GM18867 (cell line): ENCODE measurements around the gene MGLL.
A peak's percentile ranks its signal among the peaks of the same experiment; 100 is the strongest.

Experiments
- ATAC-seq: cut with Tn5 transposase; IDR thresholded peaks from one replicate; pipeline ENCODE4 v1.9.1; 2021; ENCODE audit warnings: mild to moderate bottlenecking, moderate library complexity; ENCODE audit not compliant: unreplicated experiment

Gene MGLL

DNA sequence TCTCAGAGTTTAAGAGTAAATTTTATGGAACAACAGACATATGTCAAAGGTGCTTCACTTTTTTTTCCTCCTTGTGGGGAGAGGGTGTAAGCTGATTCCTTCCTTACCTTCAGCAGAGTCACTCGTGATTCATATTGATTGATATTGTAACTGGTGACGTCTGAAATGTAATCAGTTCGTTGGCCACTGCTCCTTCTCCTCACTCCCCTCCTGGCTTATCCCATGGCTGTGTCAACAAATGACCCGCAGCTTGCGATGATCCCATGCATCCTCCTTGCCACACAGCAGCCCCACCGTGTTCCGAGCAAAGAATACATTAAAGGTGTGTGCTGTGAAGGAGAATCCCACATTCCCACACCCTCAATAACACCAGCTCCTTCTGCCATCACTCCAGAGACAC lies 7.3 kb downstream of the MGLL start:
- no peak for ATAC-seq

DNA sequence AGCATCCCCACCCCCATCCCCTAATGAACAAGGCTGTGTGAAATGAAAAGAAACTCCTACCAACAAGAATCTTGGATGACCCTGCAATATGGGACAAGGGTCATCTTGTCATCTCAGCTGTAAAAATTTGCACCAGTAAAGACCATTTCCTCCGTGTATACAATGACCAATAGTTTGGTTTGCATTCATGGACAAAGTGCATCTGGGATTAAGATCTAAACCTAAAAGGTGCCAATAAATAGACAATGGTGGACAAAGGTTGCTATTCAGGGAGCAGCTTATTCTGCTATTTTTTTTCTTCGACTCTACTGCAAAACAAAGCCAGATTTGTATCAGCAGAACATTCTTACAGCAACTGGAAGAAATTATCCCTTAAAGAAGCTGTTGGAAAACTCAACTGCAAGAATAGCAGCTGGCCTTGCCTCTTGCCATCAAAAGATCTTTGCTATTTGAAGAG lies 8.0 kb downstream of the MGLL start:
- no peak for ATAC-seq

DNA sequence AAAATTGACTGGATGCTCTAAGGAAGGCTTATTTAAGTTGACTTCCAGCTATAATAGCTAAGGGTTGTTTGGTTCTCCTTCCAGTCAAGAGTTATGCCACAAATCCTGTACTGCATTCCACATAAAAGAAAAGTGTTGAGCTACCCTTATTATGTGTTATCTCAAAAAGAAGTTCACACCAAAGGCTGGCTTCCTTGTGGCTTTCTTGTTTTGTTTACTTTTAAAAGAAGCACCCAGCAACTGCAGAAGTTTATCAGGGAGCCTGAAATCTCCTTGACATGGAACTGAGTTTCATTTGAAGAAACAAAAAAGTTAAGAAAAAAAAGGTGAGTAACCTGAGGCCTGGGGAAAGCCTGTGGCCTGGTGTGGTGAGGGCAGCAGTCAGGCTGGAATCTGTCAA lies 10.2 kb downstream of the MGLL start:
- no peak for ATAC-seq

DNA sequence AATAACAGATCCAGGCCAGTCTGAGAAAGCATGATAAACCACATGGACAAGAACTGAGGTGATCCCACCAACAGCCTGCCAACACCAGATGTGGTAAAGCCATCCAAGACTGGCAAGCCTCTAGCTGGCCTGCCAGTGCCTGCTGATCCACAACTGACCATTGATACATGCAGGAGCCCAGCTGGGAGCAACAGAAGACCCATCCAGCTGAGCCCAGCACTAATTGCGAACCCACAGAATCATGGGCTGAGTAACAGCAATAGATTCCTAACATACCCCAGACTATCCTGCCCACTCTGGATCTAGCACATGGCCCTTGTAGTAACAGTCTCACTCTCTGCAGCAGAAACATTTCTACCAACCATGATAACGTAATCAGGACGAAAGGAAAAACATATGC lies 10.6 kb downstream of the MGLL start:
- no peak for ATAC-seq

DNA sequence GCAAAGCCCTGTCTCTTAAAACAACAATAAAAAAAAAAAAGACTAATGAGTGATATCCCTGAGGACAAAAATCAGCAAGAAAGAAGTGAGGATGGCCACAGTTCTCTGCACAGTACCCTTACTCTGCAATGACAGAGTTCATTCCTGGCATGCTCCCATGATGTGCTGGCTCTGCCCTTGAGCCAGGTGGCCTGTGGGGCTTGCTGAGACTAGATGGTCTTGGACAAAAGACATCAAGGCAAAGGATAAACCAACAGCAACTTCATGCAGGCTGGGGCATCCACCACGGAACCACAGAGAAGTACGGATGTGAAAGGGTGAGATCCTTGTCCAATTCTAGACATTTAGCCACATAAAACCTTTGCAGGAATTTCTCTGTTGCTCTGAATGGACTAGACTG lies 12.7 kb downstream of the MGLL start:
- no peak for ATAC-seq

DNA sequence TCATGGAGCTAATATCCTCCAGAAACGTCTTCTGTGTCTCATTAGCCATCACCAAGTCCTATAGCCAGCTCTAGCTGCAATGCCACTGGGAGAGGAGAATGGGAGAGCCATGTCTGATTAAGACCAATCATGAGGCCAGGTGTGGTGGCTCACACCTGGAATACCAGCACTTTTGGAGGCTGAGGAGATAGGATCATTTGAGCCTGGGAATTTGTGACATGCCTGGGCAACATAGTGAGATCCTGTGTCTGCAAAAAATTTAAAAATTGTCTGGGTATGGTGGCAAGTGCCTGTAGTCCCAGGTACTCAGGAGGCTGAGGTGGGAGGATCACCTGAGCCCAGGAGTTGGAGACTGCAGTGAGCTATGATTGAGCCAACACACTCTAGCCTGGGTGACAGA lies 13.1 kb downstream of the MGLL start:
- no peak for ATAC-seq

DNA sequence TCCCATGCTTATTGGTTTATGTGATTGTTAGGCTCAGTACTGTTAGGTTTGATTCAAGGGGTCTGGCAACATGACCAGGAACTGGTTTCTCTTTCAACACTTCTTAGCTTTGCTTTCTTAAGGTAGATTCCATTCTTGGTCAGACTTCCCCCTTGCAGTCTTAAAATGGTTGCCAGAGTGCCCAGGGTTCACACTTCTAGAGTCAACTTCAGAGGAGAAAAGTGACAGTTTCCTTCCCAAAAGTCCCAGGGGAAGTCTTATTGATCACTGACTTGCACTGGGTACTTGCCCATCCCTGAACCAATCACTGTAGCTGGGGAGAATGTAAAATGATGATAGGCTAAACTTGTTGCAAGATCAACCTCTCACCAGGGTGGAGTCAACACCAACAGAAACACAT lies 14.1 kb downstream of the MGLL start:
- ATAC-seq = peak; percentile 48

DNA sequence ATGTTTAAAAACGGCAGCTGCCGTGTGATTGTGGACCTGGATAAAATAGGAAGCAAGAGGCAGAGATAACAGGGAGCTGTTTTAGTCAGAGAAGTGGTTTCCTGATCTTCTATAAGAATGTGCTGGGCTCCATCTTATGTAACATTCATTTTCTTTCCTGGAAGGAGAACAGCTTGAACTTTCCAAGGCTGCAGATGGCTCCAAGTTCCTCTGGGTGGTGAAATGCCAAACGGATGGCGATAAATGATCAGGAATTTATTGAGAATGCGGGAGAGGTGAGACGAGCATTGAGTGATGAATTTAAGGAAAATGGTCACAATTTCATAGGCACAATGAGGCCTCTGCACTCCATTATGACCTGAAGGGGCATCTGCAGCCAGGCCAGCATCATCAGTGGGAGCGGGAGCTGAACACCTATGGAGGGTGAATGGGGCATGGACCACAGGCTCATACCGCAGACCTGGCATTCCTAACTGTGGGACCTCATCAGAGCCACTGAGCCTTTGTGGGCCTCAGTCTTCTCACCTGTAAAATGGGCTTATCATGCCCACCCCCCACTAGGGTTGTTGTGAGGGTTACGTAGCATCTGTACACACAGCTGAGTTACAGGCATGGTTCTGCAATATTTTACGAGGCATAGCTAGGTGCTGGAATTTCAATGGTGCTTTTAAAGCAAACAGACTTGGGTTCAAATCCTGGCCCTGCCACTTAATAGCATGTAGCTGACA lies 17.1 kb downstream of the MGLL start:
- ATAC-seq = no peak

DNA sequence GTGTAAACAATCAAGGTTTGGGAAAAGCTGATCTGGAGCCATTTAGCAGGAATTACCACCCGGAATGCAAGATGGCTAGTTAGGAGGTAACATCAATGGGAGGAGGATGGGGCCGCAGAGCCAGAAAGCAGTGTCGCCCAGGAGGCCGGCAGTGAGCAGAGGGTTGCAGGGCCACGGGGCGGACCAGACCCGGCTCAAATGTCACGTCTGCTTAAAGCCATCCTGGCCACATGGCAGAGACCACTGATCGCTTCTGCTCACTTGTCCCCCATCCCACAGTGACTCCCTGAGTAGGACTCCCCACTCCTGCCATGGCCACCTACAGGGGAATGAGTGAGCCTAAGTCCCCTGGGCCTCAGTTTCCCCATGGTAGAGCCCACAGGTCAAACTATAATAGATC lies 18.2 kb downstream of the MGLL start:
- no peak for ATAC-seq

DNA sequence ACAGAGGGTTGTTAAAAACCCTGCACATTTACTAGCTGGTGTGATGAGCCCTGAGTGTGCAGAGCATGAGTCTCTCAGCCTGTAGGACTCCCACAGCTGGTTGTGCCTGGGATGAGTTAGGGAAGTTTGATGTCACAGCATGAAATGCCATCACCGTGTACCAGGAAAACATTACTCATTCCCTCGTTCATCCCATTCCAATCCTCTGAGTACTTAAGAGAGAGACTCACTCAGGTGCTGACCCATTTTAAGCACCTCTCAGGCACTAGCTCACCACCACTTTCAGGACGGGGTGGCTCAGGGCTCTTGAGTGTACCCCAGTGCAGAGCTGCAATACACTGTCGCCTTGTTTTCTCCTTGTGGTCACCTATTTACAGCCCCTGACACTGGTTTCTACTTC lies 18.7 kb downstream of the MGLL start:
- no peak for ATAC-seq

DNA sequence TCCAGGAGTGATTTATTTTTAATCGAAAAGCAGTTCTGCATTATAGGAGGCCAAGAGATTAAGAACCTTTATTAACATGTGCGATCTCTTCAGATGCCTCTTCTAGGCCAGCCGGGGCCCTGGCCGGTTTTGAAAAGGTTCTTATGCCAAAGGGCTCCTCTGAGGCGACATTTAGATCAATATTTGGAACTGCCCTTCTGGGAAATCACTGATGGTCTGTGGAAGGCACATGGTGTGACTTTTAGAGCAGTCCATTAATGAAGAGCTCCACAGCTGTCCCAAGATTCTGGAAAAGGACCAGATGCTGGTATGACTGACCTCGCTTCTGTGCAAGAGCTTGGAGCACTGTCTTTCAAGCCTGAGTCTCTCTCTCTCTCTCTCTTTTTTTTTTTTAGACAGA lies 19.7 kb downstream of the MGLL start:
- no peak for ATAC-seq

DNA sequence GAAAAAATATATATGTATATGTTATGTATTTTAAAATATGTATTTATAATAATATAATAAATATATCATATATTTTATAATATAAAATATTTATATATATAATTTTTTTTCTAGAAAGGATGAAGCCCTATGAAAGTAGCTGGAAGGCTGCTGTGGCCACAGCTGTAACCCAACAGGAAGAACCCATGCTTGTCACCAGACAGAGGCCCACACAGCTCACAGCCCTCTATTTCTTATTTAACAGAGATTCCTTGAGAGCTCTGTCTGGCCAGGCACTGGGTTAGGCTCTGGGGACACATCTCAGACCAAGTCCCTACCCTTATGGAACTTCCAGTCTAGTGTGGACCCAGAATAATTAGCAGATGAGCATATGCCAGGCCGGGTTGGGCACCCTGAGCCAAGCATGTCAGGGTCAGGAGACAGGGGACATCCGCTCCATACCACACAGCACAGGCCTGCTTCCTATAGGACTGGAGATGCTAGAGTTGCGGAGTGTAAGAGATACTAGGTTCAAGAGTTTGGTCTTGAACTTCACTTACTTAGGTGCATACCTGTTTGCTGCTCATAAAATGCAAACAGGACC lies 20.5 kb downstream of the MGLL start:
- no peak for ATAC-seq

DNA sequence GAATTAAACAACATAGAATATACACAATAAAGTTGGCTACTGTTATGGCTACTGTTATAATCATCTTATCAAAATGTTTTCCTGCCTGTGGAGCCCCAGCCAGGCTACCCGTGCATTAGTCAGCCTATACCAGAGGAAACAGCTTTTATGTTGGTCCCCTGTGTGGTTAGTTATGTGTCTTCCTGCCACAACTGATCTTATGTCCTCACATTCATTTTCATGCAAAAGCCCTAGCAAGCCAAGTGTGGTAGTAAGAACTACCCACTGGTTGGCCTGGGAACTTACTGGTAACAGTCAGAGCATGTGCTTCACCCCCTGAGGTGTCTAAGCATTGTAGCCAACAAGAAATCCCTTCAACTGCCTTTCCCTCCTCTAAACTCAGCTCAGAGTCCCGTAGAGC lies 21.8 kb downstream of the MGLL start:
- ATAC-seq = peak; percentile 48

DNA sequence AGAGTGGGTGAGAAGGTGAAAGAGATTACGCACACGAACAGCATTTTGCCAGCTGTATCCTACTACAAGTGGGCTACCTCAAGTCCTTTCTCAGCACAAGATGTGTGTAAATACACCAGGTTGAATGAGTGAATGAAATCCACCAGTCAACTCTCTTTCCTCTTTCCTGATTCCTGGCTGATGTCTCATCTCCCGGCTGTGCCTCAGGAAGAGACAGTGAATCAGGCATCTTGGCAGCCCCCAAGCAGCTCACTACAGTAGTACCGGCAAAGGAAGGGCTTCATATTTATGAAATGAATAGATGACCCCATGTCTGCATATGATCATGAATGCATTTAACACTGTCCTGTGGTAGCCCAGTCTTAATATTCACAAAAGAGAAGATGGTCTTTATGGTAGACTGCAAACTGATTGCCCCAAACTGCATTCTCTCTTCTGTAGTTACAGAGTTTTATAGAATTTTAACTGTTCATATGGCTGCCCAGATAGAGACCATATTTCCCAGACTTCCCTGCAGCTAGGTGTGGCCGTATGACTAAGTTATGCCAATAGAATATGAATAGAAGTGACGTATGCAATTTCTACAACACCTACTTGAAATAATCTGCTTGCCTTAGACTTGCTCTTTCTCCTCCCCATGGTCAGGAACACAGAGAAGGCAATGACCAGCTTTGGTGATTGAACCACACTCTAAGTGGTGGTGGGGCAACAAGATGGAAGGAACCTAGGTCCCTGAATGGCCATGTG lies 22.7 kb downstream of the MGLL start:
- no peak for ATAC-seq

DNA sequence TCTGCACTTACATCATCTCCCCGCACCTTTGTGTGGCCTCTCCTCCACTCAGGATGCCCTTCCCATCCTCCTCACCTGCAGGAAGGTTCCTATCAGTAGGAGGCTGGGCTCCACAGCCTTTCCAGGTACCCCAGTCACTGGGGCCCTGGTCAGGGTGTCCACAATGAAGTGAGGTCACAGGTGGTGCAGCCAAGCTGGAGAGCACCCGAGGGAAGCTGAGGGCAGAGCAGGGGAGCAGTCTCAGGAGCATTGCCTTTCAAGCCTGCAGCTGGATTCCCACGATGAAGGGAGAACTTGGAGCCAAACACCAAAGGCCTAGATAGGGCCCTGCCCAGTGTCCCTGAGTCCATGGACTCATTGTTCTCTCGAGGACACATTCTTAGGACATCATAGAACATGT lies 23.6 kb downstream of the MGLL start:
- ATAC-seq = no peak

DNA sequence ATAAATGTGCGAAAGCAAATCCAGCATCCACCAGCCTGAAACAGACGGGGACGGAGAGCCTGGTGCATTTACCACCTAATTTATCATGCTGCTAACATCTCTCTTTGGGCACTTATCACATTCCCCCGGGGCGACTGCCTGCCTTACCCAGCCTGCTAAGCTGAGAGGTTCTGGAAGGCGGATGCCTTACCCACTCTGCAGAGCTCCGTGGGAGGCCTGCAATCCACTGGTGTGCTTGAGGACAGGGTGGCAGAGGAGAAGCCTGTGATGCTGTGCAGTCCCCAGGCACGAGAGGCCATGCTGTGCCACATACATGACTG lies 25.5 kb downstream of the MGLL start:
- no peak for ATAC-seq

DNA sequence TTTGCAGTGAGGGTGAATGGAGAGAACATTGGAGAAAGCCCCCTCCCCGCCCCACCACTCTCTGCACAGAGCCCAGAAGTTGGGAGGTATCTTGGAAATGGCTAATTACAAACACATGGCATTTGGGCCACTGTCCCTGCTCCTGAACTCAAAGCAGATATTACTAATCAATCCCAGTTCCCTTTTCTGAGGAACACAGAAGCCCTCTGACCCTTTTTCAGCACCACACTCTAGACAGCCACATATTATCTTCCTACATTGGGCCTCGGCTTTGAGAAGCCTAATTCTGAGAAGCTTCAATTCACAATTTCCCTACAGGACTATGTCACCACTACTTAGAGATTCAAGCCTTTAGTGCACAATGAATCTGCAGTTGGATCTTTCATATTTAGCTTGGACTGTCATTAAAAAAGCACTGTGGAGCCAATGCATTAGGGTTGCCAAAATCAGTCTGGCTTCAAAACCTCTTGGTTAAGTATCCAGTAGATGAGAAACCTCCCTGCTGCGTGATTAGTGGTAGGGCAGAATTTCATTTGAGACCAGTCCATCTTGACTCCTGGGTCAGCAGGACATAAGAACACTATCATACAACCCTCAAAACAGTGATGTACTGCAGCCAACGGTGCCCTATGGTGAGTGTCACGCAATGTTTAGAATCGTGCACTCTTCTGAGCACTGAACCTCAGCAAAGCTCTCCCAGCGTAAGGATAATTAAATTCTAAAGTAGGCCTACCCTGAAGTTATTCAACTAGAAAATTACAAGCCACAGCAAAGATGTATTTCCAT lies 26.1 kb downstream of the MGLL start:
- ATAC-seq = no peak

DNA sequence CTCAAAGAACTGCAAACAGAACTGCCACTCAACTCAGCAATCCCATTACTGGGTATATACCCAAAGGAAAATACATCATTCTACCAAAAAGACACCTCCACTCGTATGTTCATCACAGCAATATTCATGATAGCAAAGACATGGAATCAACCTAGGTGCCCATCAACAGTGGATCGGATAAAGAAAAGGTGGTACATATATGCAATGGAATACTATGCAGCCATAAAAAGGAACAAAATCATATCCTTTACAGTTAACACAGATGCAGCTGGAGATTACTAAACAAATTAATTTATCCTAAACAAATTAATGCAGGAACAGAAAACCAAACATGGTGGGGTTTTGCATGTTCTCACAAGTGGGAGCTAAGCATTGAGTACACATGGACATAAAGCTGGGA lies 27.3 kb downstream of the MGLL start:
- no peak for ATAC-seq

DNA sequence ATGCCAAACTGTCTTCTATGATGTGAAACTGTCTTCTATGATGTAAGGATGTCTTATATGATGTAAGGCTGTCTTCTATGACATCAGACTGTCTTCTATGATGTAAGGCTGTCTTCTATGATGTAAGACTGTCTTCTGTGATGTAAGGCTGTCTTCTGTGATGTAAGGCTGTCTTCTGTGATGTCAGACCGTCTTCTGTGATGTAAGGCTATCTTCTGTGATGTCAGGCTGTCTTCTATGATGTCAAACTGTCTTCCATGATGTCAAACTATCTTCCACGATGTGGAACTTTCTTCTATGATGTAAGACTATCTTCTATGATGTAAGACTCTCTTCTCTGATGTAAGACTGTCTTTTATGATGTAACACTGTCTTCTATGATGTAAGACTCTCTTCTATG lies 27.9 kb downstream of the MGLL start:
- no peak for ATAC-seq

DNA sequence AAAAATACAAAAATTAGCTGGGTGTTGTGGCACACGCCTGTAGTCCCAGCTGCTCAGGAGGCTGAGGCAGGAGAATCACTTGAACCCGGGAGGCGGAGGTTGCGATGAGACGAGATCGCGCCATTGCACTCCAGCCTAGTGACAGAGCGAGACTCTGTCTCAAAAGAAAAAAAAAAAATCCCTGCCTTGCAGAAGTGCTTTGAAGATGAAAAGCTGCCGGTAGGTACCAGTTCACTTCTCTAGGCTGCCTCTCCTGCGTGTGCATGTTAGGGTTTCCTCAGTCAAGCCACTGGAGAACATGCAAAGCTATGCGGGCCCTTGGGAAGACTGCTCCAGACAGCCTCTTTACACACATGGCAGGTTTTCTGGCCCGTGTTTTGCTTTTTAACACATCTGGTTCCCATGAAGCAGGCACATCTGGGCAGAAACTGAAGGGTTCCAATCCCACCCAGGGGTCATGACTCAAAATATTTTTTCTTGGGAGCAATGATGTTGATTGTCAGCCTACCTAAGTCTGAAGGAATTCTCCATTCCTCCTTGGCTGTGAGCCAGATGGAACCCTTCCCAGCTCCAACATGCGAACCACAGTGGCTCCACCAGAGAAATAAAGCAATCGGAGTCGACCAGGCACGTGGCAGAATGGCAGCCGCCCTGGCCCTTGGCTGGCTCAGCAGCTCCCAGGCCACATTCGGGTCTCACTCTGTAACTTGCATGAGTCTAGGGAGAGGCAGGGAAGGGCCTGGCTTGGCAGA lies 29.6 kb downstream of the MGLL start:
- no peak for ATAC-seq
